Gastrocnemius medialis (tissue), 4 donors: ENCODE measurements around the gene KCTD5. TPM values are rescaled to one million over a fixed set of nuclear protein-coding genes. Genes with fewer than 3 reads are reported as not detected.

Experiments used
- ATAC-seq, 2 donors: fragments of 150-250 bp; one replicate each; pipeline ENCODE4 v1.9.1; 2016
- DNase-seq, 2 donors: peaks; one replicate each; pipeline ENCODE4 v3.0.0-alpha.2; 2019
- H3K27ac ChIP-seq, 4 donors: fragments of 200-600 bp; sonication (generic); 1 replicate in 1 of 4; 2 replicates in 3 of 4; pipeline ENCODE4 v1.5.1; 2016 to 2018; ENCODE audit warnings: mild to moderate bottlenecking in 2 of 4, moderate library complexity in 1 of 4
- H3K27me3 ChIP-seq, 3 donors: fragments of 200-600 bp; sonication (generic) in 2 of 3; 1 replicate in 1 of 3; 2 replicates in 2 of 3; pipeline versions ENCODE4 v1.5.1 to v1.6.0; 2016 to 2019; ENCODE audit warnings: mild to moderate bottlenecking in 1 of 3, moderate library complexity in 1 of 3
- H3K36me3 ChIP-seq, 2 donors: fragments of 200-600 bp; sonication (generic) in 1 of 2; one replicate each; pipeline ENCODE4 v1.5.1; 2017 to 2018
- H3K4me1 ChIP-seq, 2 donors: fragments of 200-600 bp; sonication (generic) in 1 of 2; one replicate each; pipeline ENCODE4 v1.5.1; 2016 to 2017; ENCODE audit warnings: mild to moderate bottlenecking in 2 of 2
- H3K4me3 ChIP-seq, 4 donors: fragments of 200-600 bp; sonication (generic) in 3 of 4; 1 replicate in 1 of 4; 2 replicates in 3 of 4; pipeline ENCODE4 v1.5.1; 2016 to 2019; ENCODE audit warnings: mild to moderate bottlenecking in 2 of 4
- H3K9me3 ChIP-seq, 3 donors: fragments of 200-600 bp; sonication (generic) in 2 of 3; 1 replicate in 1 of 3; 2 replicates in 2 of 3; pipeline ENCODE4 v1.5.1; 2016 to 2019
- POLR2A ChIP-seq, 2 donors: fragments of 450-650 bp; IDR thresholded peaks; one replicate each; pipeline ENCODE4 v1.6.1; 2017; ENCODE audit warnings: antibody characterized with exemption in 2 of 2, mild to moderate bottlenecking in 2 of 2, moderate library complexity in 2 of 2
- in situ Hi-C, 4 donors: fragments of 200-750 bp; cut with MboI; loops; one replicate each; pipeline versions ENCODE4 v1.15.0 to v1.8.0; 2017; ENCODE audit warnings: low sequenced_read_pairs in 4 of 4
- intact Hi-C: fragments of 100-400 bp; cut with DNase I; formaldehyde crosslinking; loops from one replicate; pipeline ENCODE4 v1.15.1; 2023; ENCODE audit warnings: low total_unique reads
- total RNA-seq, 4 donors: library from RNA; depleted of rRNA; stranded (reverse); fragments of >200 nt; gene quantifications; one replicate each; pipeline versions ENCODE4 v1.1.0 to v1.2.3, GENCODE V29; 2016
- TF ChIP-seq, protein P1 (sequence below), 5 experiments: fragments of 450-650 bp in 3 of 5; fragments of 200-600 bp in 2 of 5; sonication (generic) in 2 of 5; IDR thresholded peaks in 4 of 5; conservative IDR thresholded peaks in 1 of 5; 1 replicate in 4 of 5; 2 replicates in 1 of 5; pipeline ENCODE4 v1.5.1; 2016 to 2019; ENCODE audit warnings: antibody characterized with exemption in 5 of 5, mild to moderate bottlenecking in 3 of 5, moderate library complexity in 3 of 5

KCTD5 gene
- total RNA-seq, 4 donors from 2014 or later, result 13.6 to 23.8 (median 14.7) TPM

DNA sequence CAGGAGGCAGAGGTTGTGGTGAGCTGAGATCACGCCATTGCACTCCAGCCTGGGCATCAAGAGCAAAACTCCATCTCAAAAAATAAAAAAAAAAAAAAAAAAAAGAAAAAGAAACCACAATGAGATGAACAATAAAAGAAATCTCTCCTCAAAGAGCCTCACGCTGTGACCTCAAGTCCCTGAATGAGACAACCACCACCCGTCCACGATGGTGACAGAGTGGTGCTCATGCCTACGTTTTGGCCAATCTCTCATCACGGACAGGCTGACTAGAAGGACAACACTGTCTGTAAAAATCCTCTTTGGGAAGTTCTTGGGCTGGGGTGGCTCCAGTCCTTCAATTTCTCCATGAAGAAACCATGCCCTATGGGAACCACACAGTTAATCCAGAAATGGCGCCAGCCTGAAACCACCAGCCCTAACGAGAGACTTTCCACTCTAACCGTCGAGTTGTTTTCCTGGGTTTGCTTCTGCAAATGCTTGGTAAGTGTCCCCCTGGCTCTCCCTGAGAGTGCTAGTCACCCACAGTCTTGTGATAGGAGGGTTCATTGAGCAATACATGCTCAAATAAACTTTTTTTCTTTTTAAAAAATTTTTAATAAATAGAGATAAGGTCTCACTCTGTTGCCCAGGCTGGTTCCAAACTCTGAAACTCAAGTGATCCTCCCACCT, 52.7 kb downstream of the KCTD5 start:
- in situ Hi-C loops (no loop called here), intact Hi-C loops (loop anchor here (10.0 kb wide), 1 partner anchor 1990 kb away; no protein-coding TSS in a partner anchor)
- Histone ChIP-seq H3K36me3 (no peaks in the 10 kb centered on the region), H3K4me3 (no peak overlapping the region), H3K9me3 (no peaks in the 10 kb centered on the region), H3K4me1 (no peaks in the 10 kb centered on the region), H3K27me3 (peaks cover 0 to 3% (median 0%) of the 10 kb centered on the region in 3 donors), H3K27ac (no peak overlapping the region)
- TF ChIP-seq POLR2A (IDR thresholded peaks at IDR 0.05), result no peak
- TF ChIP-seq, protein P1, sequence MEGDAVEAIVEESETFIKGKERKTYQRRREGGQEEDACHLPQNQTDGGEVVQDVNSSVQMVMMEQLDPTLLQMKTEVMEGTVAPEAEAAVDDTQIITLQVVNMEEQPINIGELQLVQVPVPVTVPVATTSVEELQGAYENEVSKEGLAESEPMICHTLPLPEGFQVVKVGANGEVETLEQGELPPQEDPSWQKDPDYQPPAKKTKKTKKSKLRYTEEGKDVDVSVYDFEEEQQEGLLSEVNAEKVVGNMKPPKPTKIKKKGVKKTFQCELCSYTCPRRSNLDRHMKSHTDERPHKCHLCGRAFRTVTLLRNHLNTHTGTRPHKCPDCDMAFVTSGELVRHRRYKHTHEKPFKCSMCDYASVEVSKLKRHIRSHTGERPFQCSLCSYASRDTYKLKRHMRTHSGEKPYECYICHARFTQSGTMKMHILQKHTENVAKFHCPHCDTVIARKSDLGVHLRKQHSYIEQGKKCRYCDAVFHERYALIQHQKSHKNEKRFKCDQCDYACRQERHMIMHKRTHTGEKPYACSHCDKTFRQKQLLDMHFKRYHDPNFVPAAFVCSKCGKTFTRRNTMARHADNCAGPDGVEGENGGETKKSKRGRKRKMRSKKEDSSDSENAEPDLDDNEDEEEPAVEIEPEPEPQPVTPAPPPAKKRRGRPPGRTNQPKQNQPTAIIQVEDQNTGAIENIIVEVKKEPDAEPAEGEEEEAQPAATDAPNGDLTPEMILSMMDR (IDR thresholded peaks at IDR 0.05 in 4 of 5, conservative IDR thresholded peaks at IDR 0.05 in 1 of 5), result no peak
- ATAC-seq, result no peak
- no peak for DNase-seq

DNA sequence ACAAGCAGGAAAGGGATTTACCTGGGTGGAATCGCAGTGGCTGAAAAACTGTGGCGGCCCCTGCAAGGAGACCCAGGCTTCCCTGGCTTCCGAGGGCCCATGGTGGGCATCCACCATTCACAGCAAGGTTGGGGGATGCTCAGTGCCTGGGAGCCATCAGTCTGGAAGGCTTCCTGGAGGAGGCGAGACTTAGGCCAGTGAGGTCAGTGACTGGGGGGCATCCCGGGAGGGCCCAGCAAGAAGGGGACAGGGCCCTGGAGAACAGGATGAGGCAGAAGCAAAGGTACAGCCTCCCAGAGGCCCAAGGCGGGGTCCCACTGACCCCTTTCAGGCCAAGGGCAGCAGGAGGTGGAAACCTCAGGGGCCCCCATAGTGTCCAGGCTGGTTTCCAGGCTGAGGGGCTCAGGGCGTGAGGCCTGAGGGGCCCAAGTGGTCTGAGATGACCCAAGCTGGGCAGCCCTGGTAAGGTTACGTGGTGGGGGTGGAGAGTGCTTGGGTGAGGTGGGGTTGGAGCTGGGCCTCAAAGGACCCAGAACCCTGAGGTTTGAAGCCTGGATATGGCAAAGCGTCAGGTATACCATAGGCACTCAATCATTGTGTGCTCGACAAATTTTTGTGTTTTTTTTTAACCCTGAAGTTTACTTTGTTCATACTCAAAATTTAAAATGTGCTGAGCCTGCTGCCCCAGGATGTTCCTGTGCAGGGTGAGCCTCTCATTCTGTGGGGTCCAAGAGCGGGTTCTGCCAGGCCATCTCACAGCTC, 54.3 kb downstream of the KCTD5 start:
- no peak for ATAC-seq

DNA sequence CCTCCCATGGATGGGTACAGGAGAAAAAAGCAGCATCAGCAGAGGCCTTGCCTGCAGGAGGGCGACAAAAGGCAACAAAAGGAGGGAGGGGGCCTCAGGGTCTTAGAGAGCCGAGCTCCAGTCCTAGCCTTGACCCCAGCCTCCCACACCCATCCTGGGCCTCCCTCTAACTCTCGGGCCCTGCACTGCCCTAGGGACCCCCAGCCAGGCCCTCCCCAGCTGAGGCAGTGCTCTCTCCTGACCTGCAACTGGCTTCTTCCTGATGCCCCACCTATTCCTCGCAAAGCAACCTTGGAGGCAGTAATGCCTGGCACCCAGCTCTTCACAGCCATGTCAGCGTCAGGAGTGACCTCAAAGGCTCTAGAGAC, 54.9 kb downstream of the KCTD5 start:
- intact Hi-C loops (loop anchor here (10.0 kb wide), 1 partner anchor 1988 kb away; no protein-coding TSS in a partner anchor), in situ Hi-C loops (no loop called here)
- no peaks in the 10 kb centered on the region for H3K9me3 ChIP-seq
- no peak for ATAC-seq
- H3K36me3 ChIP-seq, result no peaks in the 10 kb centered on the region
- H3K27me3 ChIP-seq, result peaks cover 0 to 3% (median 0%) of the 10 kb centered on the region in 3 donors
- no peak overlapping the region for H3K4me3 ChIP-seq
- H3K4me1 ChIP-seq, result no peaks in the 10 kb centered on the region
- TF ChIP-seq, protein P1 (IDR thresholded peaks at IDR 0.05 in 4 of 5, conservative IDR thresholded peaks at IDR 0.05 in 1 of 5), result no peak
- TF ChIP-seq POLR2A (IDR thresholded peaks at IDR 0.05), result no peak
- H3K27ac ChIP-seq, result no peak overlapping the region
- no peak for DNase-seq

More for the DNA sequence above, 54.3 kb downstream of the KCTD5 start:
- in situ Hi-C loops, result no loop called here
- no peak for DNase-seq
- TF ChIP-seq POLR2A (IDR thresholded peaks at IDR 0.05), result no peak
- TF ChIP-seq, protein P1 (IDR thresholded peaks at IDR 0.05 in 4 of 5, conservative IDR thresholded peaks at IDR 0.05 in 1 of 5), result no peak
- Histone ChIP-seq H3K9me3 (no peaks in the 10 kb centered on the region), H3K27me3 (peaks cover 0 to 3% (median 0%) of the 10 kb centered on the region in 3 donors), H3K4me1 (no peaks in the 10 kb centered on the region), H3K36me3 (no peaks in the 10 kb centered on the region), H3K27ac (no peak overlapping the region), H3K4me3 (no peak overlapping the region)
- intact Hi-C loops, result loop anchor here (10.0 kb wide), 1 partner anchor 1988 kb away; no protein-coding TSS in a partner anchor

DNA sequence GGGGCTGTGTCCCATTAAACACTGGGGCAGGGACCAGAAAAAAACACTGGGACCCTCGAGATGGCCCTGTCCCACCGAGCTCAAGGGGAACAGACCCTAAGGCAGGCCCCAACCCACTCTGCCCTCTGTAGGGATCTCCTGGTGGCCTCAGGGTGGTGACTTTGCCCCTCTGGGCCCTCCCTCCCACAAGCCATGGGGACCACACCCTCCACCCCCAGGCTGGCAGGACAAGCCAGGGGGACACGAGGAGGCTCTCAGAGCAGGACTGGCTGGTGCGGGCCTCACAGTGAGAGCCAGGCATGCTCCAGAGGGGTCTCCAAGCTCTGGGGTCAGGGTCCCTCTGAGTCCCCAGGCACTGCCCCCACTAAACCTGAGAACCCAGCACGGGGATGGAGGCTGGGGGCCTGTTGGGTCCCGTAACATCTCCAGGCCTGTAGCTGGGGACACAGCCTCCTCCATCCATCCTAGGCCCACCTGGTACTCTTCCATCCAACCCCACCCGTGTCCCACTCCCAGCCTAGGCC, 55.6 kb downstream of the KCTD5 start:
- Histone ChIP-seq H3K4me3 (no peak overlapping the region), H3K27ac (no peak overlapping the region), H3K4me1 (no peaks in the 10 kb centered on the region), H3K27me3 (peaks cover 0 to 3% (median 0%) of the 10 kb centered on the region in 3 donors), H3K36me3 (no peaks in the 10 kb centered on the region), H3K9me3 (no peaks in the 10 kb centered on the region)
- TF ChIP-seq POLR2A (IDR thresholded peaks at IDR 0.05), result no peak
- TF ChIP-seq, protein P1 (IDR thresholded peaks at IDR 0.05 in 4 of 5, conservative IDR thresholded peaks at IDR 0.05 in 1 of 5), result no peak
- ATAC-seq (no peak), DNase-seq (no peak)
- intact Hi-C loops (loop anchor here (10.0 kb wide), 1 partner anchor 1987 kb away; no protein-coding TSS in a partner anchor), in situ Hi-C loops (no loop called here)
